H1 (cell line): Measurements from ENCODE around the gene CHST8. TPM values are rescaled to one million over a fixed set of nuclear protein-coding genes. Genes with fewer than 3 reads are reported as not detected.

Experiments used
- CTCF ChIA-PET: fragments of 300-600 bp; sonication (Branson Sonifier 250); formaldehyde crosslinking; loops from one replicate; lab custom pipeline; 2021; ENCODE audit not compliant: partially characterized antibody; lab: Charles Lee
- POLR2A ChIA-PET: fragments of 300-600 bp; sonication (Branson Sonifier 250); formaldehyde crosslinking; loops from one replicate; lab custom pipeline; 2021; ENCODE audit warnings: inconsistent platforms; ENCODE audit not compliant: partially characterized antibody; lab: Charles Lee
- DNase-seq, 2 experiments: peaks; one replicate each; pipeline versions ENCODE4 v3.0.0 to v3.0.0-alpha.2; 2010 to 2022; ENCODE audit warnings: low spot score in 2 of 2, low read depth in 1 of 2, mixed read lengths in 1 of 2
- FAIRE-seq: peaks from 2 replicates; lab custom pipeline; 2011; peaks lifted over from hg19 to GRCh38; lab: Jason Lieb, UNC
- H2AFZ ChIP-seq: 2 replicates; pipeline ENCODE4 v1.8.1; 2012; ENCODE audit warnings: low read length, inconsistent platforms
- H2AK5ac ChIP-seq: 2 replicates; pipeline ENCODE4 v1.6.1; 2013; ENCODE audit warnings: low read depth, low read length
- H2BK120ac ChIP-seq: replicated peaks from 2 replicates; pipeline ENCODE3; 2013; ENCODE audit warnings: low read depth, low read length, inconsistent platforms
- H2BK12ac ChIP-seq: 2 replicates; pipeline ENCODE4 v1.6.1; 2013; ENCODE audit warnings: low read depth, low read length
- H2BK15ac ChIP-seq: 2 replicates; pipeline ENCODE4 v1.6.1; 2013; ENCODE audit warnings: low read length
- H2BK20ac ChIP-seq: 2 replicates; pipeline ENCODE4 v1.6.1; 2013; ENCODE audit warnings: low read length
- H2BK5ac ChIP-seq: 2 replicates; pipeline ENCODE4 v1.6.1; 2013; ENCODE audit warnings: low read depth, low read length
- H3K14ac ChIP-seq: 2 replicates; pipeline ENCODE4 v1.6.1; 2013; ENCODE audit warnings: inconsistent platforms; ENCODE audit not compliant: insufficient read length
- H3K18ac ChIP-seq: 2 replicates; pipeline ENCODE4 v1.6.1; 2013; ENCODE audit warnings: low read length; ENCODE audit errors: extremely low read depth
- H3K23ac ChIP-seq: 2 replicates; pipeline ENCODE4 v1.6.1; 2013; ENCODE audit warnings: inconsistent platforms; ENCODE audit not compliant: insufficient read length
- H3K23me2 ChIP-seq: 2 replicates; pipeline ENCODE4 v1.6.1; 2013; ENCODE audit warnings: low read depth, low read length
- H3K27ac ChIP-seq: 2 replicates; pipeline ENCODE4 v1.6.1; 2011; ENCODE audit warnings: low read depth, low read length, inconsistent platforms
- H3K27me3 ChIP-seq, 4 experiments: replicated peaks in 1 of 4; 1 replicate in 1 of 4; 2 replicates in 3 of 4; pipeline versions ENCODE4 v1.6.1 to v1.8.1; 2011 to 2013; ENCODE audit warnings: low read length in 3 of 4, mild to moderate bottlenecking in 3 of 4, inconsistent platforms in 2 of 4, mixed read lengths in 2 of 4, moderate library complexity in 1 of 4; ENCODE audit not compliant: control insufficient read depth in 3 of 4, insufficient read depth in 3 of 4; ENCODE audit errors: extremely low read depth in 1 of 4
- H3K36me3 ChIP-seq, 4 experiments: 2 replicates each; pipeline versions ENCODE4 v1.6.1 to v1.8.1; 2011 to 2013; ENCODE audit warnings: mild to moderate bottlenecking in 4 of 4, low read length in 3 of 4, moderate library complexity in 2 of 4, control low read depth in 1 of 4, inconsistent platforms in 1 of 4; ENCODE audit not compliant: insufficient read depth in 4 of 4, control insufficient read depth in 2 of 4
- H3K4ac ChIP-seq: replicated peaks from 2 replicates; pipeline ENCODE3; 2013; ENCODE audit warnings: low read length, low read depth, mixed read lengths, inconsistent platforms; ENCODE audit not compliant: insufficient read length
- H3K4me1 ChIP-seq, 4 experiments: replicated peaks in 1 of 4; 1 replicate in 1 of 4; 2 replicates in 3 of 4; pipeline versions ENCODE4 v1.6.1 to v1.8.1; 2011 to 2013; ENCODE audit warnings: low read length in 3 of 4, inconsistent platforms in 2 of 4, mixed read lengths in 1 of 4; ENCODE audit not compliant: insufficient read depth in 4 of 4, control insufficient read depth in 3 of 4
- H3K4me2 ChIP-seq, 2 experiments: 2 replicates each; pipeline versions ENCODE4 v1.6.1 to v1.8.1; 2011 to 2013; ENCODE audit warnings: low read depth in 2 of 2, low read length in 2 of 2, control low read depth in 1 of 2, inconsistent platforms in 1 of 2, mild to moderate bottlenecking in 1 of 2; ENCODE audit not compliant: insufficient read depth in 1 of 2
- H3K4me3 ChIP-seq, 4 experiments: fragments of 200-600, 300-600 bp in 1 of 4; sonication (generic), shearing (Covaris generic), sonication (Bioruptor Twin) in 1 of 4; 2 replicates each; pipeline versions ENCODE4 v1.5.1 to v1.8.1; 2011 to 2016; ENCODE audit warnings: low read length in 4 of 4, low read depth in 3 of 4, control low read depth in 2 of 4, inconsistent platforms in 2 of 4, mild to moderate bottlenecking in 2 of 4, mixed read lengths in 1 of 4, moderate library complexity in 1 of 4; ENCODE audit not compliant: insufficient read depth in 2 of 4; ENCODE audit errors: extremely low read depth in 1 of 4
- H3K56ac ChIP-seq: replicated peaks from 2 replicates; pipeline ENCODE3; 2013; ENCODE audit warnings: low read depth, mild to moderate bottlenecking, mixed read lengths, low read length, inconsistent platforms; ENCODE audit not compliant: insufficient read length
- H3K79me1 ChIP-seq: 2 replicates; pipeline ENCODE4 v1.6.1; 2013; ENCODE audit warnings: low read depth, low read length, control low read depth
- H3K79me2 ChIP-seq, 2 experiments: 2 replicates each; pipeline versions ENCODE4 v1.6.1 to v1.8.1; 2012 to 2013; ENCODE audit warnings: low read length in 2 of 2, mild to moderate bottlenecking in 2 of 2, inconsistent platforms in 1 of 2; ENCODE audit not compliant: insufficient read depth in 2 of 2, control insufficient read depth in 1 of 2
- H3K9ac ChIP-seq, 4 experiments: replicated peaks in 1 of 4; 1 replicate in 1 of 4; 2 replicates in 3 of 4; pipeline versions ENCODE4 v1.6.1 to v1.8.1; 2011 to 2013; ENCODE audit warnings: low read depth in 3 of 4, low read length in 3 of 4, control low read depth in 2 of 4, mild to moderate bottlenecking in 2 of 4, moderate library complexity in 2 of 4, inconsistent platforms in 1 of 4; ENCODE audit errors: extremely low read depth in 1 of 4
- H3K9me3 ChIP-seq, 2 experiments: 2 replicates each; pipeline versions ENCODE4 v1.6.1 to v1.8.1; 2012 to 2013; ENCODE audit warnings: mild to moderate bottlenecking in 2 of 2, moderate library complexity in 2 of 2, control low read depth in 1 of 2, inconsistent platforms in 1 of 2, low read depth in 1 of 2, low read length in 1 of 2, mixed read lengths in 1 of 2; ENCODE audit not compliant: insufficient read depth in 2 of 2
- H4K20me1 ChIP-seq, 2 experiments: replicated peaks in 1 of 2; 2 replicates each; pipeline versions ENCODE3 to v1.8.1; 2011 to 2013; ENCODE audit warnings: inconsistent platforms in 2 of 2, low read length in 2 of 2, mild to moderate bottlenecking in 1 of 2; ENCODE audit not compliant: insufficient read depth in 2 of 2, control insufficient read depth in 1 of 2
- H4K5ac ChIP-seq: 2 replicates; pipeline ENCODE4 v1.6.1; 2013; ENCODE audit warnings: low read length, low read depth, mixed read lengths, inconsistent platforms; ENCODE audit not compliant: insufficient read length
- H4K8ac ChIP-seq: 2 replicates; pipeline ENCODE4 v1.8.0; 2013; ENCODE audit warnings: mild to moderate bottlenecking, moderate library complexity, low read length, inconsistent platforms; ENCODE audit not compliant: insufficient read depth; ENCODE audit errors: extremely low read depth
- H4K91ac ChIP-seq: replicated peaks from 2 replicates; pipeline ENCODE3; 2013; ENCODE audit warnings: low read length, mixed read lengths, inconsistent platforms; ENCODE audit not compliant: insufficient read length
- CBX5 ChIP-seq: fragments of 300-800, 300-1000 bp; sonication (generic); IDR thresholded peaks from 2 replicates; pipeline ENCODE4 v1.7.1; 2016; ENCODE audit warnings: antibody characterized with exemption, low read length, low read depth
- CHD1 ChIP-seq: IDR thresholded peaks from 2 replicates; pipeline ENCODE4 v1.6.1; 2012; ENCODE audit warnings: low read depth, low read length, improper control_type of control experiment
- CTBP2 ChIP-seq: IDR thresholded peaks from 2 replicates; pipeline ENCODE4 v1.7.0; 2011; ENCODE audit warnings: borderline replicate concordance, mild to moderate bottlenecking, moderate library complexity, mixed read lengths, low read length; ENCODE audit not compliant: insufficient read depth, insufficient read length
- EGR1 ChIP-seq: IDR thresholded peaks from 2 replicates; pipeline ENCODE4 v1.6.1; 2011; ENCODE audit warnings: low read depth, low read length, borderline replicate concordance
- FOSL1 ChIP-seq: IDR thresholded peaks from 2 replicates; pipeline ENCODE4 v1.6.1; 2011; ENCODE audit warnings: mild to moderate bottlenecking, low read depth, low read length, moderate library complexity; ENCODE audit not compliant: insufficient read depth
- GTF2F1 ChIP-seq: IDR thresholded peaks from 2 replicates; pipeline ENCODE4 v1.6.1; 2012; ENCODE audit warnings: low read depth, low read length, improper control_type of control experiment, borderline replicate concordance
- HDAC6 ChIP-seq: IDR thresholded peaks from one replicate; pipeline ENCODE4 v1.7.1; 2012; ENCODE audit warnings: low read depth, mild to moderate bottlenecking, inconsistent platforms, low read length, moderate library complexity
- NRF1 ChIP-seq: IDR thresholded peaks from 2 replicates; pipeline ENCODE4 v1.6.1; 2011; ENCODE audit warnings: mild to moderate bottlenecking, low read depth, low read length, improper control_type of control experiment
- POLR2A ChIP-seq, 2 experiments: IDR thresholded peaks; 1 replicate in 1 of 2; 2 replicates in 1 of 2; pipeline ENCODE4 v1.6.1; 2011; ENCODE audit warnings: low read depth in 2 of 2, low read length in 2 of 2, mild to moderate bottlenecking in 2 of 2; ENCODE audit errors: control extremely low read depth in 1 of 2
- POU5F1 ChIP-seq: IDR thresholded peaks from 2 replicates; pipeline ENCODE4 v1.6.1; 2011; ENCODE audit warnings: low read depth, mild to moderate bottlenecking, low read length, moderate library complexity
- SP2 ChIP-seq: IDR thresholded peaks from 2 replicates; pipeline ENCODE4 v1.6.1; 2012; ENCODE audit warnings: mild to moderate bottlenecking, low read length, inconsistent platforms
- TAF7 ChIP-seq: optimal IDR thresholded peaks from 2 replicates; pipeline ENCODE3; 2011; ENCODE audit warnings: low read depth, mild to moderate bottlenecking, inconsistent platforms, low read length, moderate library complexity, borderline replicate concordance
- WGBS, 2 experiments: shearing (Covaris generic) in 1 of 2; methylation state at CpG; one replicate each; pipeline versions ENCODE4 v1.1.6 to v1.1.7; 2013 to 2015; ENCODE audit warnings: low lambda C conversion rate in 2 of 2, mixed read lengths in 2 of 2, inconsistent platforms in 1 of 2, low coverage in 1 of 2, missing lambda C conversion rate in 1 of 2; ENCODE audit not compliant: insufficient replicate concordance in 2 of 2, insufficient coverage in 1 of 2, insufficient read length in 1 of 2; ENCODE audit errors: extremely low coverage in 1 of 2, missing lambda C conversion rate in 1 of 2; 5-methylcytosine and 5-hydroxymethylcytosine counted together
- polyA plus RNA-seq, 7 experiments: library from polyadenylated mRNA; depleted of rRNA in 3 of 7; stranded (reverse) in 5 of 7; unstranded in 2 of 7; fragments of >200 nt in 5 of 7; fragments of 200-250 nt in 2 of 7; gene quantifications; 1 replicate in 5 of 7; 2 replicates in 1 of 7; 4 replicates in 1 of 7; pipeline versions ENCODE4 v1.2.1 to v1.2.3, GENCODE V29; 2011 to 2013; ENCODE audit warnings: missing spikeins in 2 of 7, mixed read lengths in 2 of 7
- total RNA-seq: library from RNA; stranded (reverse); fragmentation: NEBNext Ultra II Directional; extraction: Animal tissue kit (Norgen Biotek cat#: 25700); gene quantifications from 2 replicates; pipeline ENCODE4 v1.2.1, GENCODE V29; 2021

Gene CHST8
- total and polyA plus RNA-seq, 2 of the 8 experiments (the other 6 are each of a cell fraction or from before 2014, with no cell fraction given), result 10.8 to 28.2 TPM

DNA sequence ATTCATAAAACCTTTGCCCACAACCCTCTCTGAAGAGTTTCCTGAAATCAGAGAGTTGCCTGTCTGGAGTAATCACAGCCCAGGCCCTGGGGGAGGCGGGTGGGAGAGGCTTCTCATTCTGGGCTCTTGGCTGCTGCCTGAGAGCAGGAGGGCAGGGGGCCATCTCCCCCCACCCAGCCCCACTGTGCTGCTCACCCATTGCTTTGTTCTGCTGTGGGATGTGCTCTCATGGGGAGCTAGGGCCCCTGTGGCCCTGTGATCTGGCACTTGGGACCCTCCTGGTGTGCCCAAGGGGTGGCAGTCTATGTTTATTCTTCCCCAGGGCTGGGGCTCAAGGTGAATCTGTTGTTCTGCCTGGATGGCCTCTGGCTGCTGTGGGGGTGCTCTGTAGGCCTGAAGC, 181.0 kb downstream of the CHST8 start:
- H2BK15ac ChIP-seq, result no peak overlapping the region
- peaks cover 8% of the 10 kb centered on the region for H3K23me2 ChIP-seq
- H4K20me1 ChIP-seq, result peaks cover 12 to 16% of the 10 kb centered on the region in 2 experiments
- H2BK5ac ChIP-seq, result no peak overlapping the region
- no peak overlapping the region for H3K4me3 ChIP-seq
- no peak overlapping the region for H4K91ac ChIP-seq
- H3K79me2 ChIP-seq, result peaks cover 0 to 14% of the 10 kb centered on the region in 2 experiments; a peak in 1 of 4 replicates
- H2BK20ac ChIP-seq, result no peak overlapping the region
- no peak for TF ChIP-seq POU5F1
- no peak for TF ChIP-seq CHD1
- no peak for TF ChIP-seq CTBP2
- TF ChIP-seq HDAC6, result no peak
- TF ChIP-seq FOSL1, result no peak
- no peak for TF ChIP-seq POLR2A (IDR thresholded peaks at IDR 0.05; ENCODE audit: control extremely low read depth in 1 of 2, low read depth in 2 of 2, low read length in 2 of 2)
- TF ChIP-seq CBX5, result no peak
- TF ChIP-seq EGR1, result no peak
- no peak for TF ChIP-seq NRF1
- no peak for TF ChIP-seq GTF2F1
- no peak for TF ChIP-seq TAF7
- TF ChIP-seq SP2, result no peak
- TF ChIP-seq, all 59 proteins: peak for 0
- WGBS, 2 experiments, result 67% methylated on average over 1 of the region's 1 CpG; no CpG with 5 or more reads in 1 of the 2 experiments
- Histone ChIP-seq H2AFZ (no peak overlapping the region), H3K14ac (no peak overlapping the region), H2BK12ac (no peak overlapping the region), H3K9me3 (no peaks in the 10 kb centered on the region), H3K27ac (no peak overlapping the region), H3K23ac (no peak overlapping the region), H3K4me1 (peaks cover 7 to 16% (median 11%) of the 10 kb centered on the region in 4 experiments; a peak in 6 of 7 replicates), H2AK5ac (no peak overlapping the region), H3K4ac (no peak overlapping the region), H3K79me1 (peaks cover 6% of the 10 kb centered on the region; the same call in 1 of the 2 replicates), H3K18ac (no peak overlapping the region), H3K4me2 (no peak overlapping the region), H3K36me3 (peaks cover 5 to 22% (median 15%) of the 10 kb centered on the region in 4 experiments; a peak in 6 of 8 replicates), H3K27me3 (no peaks in the 10 kb centered on the region), H4K5ac (no peak overlapping the region), H3K56ac (no peak overlapping the region), H3K9ac (no peak overlapping the region), H2BK120ac (no peak overlapping the region), H4K8ac (no peak overlapping the region)
- no peak for FAIRE-seq
- no peak for DNase-seq
- ChIA-PET CTCF (interaction anchor here (0.6 kb wide), 1 partner anchor 193 kb away, joined by 4 read pairs; no protein-coding TSS in a partner anchor), POLR2A (interaction anchor here (1.8 to 2.1 kb wide), 2 partner anchors 11 to 17 kb away, joined by 7 to 8 read pairs; no protein-coding TSS in a partner anchor)
